ENCODE results near the gene TK2.

- TF ChIP-seq CTCF (IDR thresholded peaks at IDR 0.05): no peak
- no peak for TF ChIP-seq POLR2A (IDR thresholded peaks at IDR 0.05)
- no peak for TF ChIP-seq POLR2AphosphoS5 (IDR thresholded peaks at IDR 0.05)
Observed at GRCh38 chr16:66475232-66475631, 74.7 kb downstream of the TK2 start.

Data from prostate gland (tissue), 2 donors.